Parathyroid adenoma (tissue), 2 donors: Measurements from ENCODE around the gene SPAG16.
"Not testable (repeated sequence)": the region's sequence is repeated elsewhere in the genome, so short reads cannot be mapped to it uniquely, and the experiment has no call there.

Source experiments
- H2AFZ ChIP-seq: fragments of 300-600 bp; sonication (generic); one replicate; pipeline ENCODE4 v1.7.0; 2017; ENCODE audit warnings: antibody characterized with exemption, mild to moderate bottlenecking
- H3K27ac ChIP-seq: fragments of 300-600 bp; sonication (generic); one replicate; pipeline ENCODE4 v1.7.0; 2017
- H3K27me3 ChIP-seq: fragments of 300-600 bp; sonication (generic); one replicate; pipeline ENCODE4 v1.7.0; 2017; ENCODE audit warnings: low read length; ENCODE audit not compliant: control insufficient read depth, insufficient read depth
- H3K36me3 ChIP-seq: fragments of 300-600 bp; sonication (generic); one replicate; pipeline ENCODE4 v1.7.0; 2017; ENCODE audit warnings: low read length; ENCODE audit not compliant: control insufficient read depth, insufficient read depth
- H3K4me1 ChIP-seq: fragments of 300-600 bp; sonication (generic); one replicate; pipeline ENCODE4 v1.7.0; 2017; ENCODE audit warnings: control low read depth
- H3K4me2 ChIP-seq: fragments of 300-600 bp; sonication (generic); one replicate; pipeline ENCODE4 v1.7.0; 2017; ENCODE audit warnings: low read length
- H3K4me3 ChIP-seq: fragments of 300-600 bp; sonication (generic); one replicate; pipeline ENCODE4 v1.7.0; 2017; ENCODE audit warnings: low read depth, low read length
- H3K79me2 ChIP-seq: fragments of 300-600 bp; sonication (generic); one replicate; pipeline ENCODE4 v1.7.0; 2017; ENCODE audit warnings: control low read depth
- H3K9ac ChIP-seq: fragments of 300-600 bp; sonication (generic); one replicate; pipeline ENCODE4 v1.7.0; 2017; ENCODE audit warnings: mild to moderate bottlenecking
- H3K9me3 ChIP-seq: fragments of 300-600 bp; sonication (generic); one replicate; pipeline ENCODE4 v1.7.0; 2017; ENCODE audit warnings: low read length; ENCODE audit not compliant: control insufficient read depth
- CTCF ChIP-seq: fragments of 300-600 bp; sonication (generic); IDR thresholded peaks from one replicate; pipeline ENCODE4 v1.7.0; 2017; ENCODE audit warnings: antibody characterized with exemption, mild to moderate bottlenecking
- donor health status: primary hyperparathyroidism.

Gene SPAG16

GRCh38 chr2:213980883-213981282 is 696.6 kb downstream of the SPAG16 start:
- H3K27me3 ChIP-seq = no peaks in the 10 kb centered on the region
- no peak overlapping the region for H3K4me3 ChIP-seq
- no peak overlapping the region for H3K27ac ChIP-seq
- H3K4me2 ChIP-seq = no peak overlapping the region
- TF ChIP-seq CTCF = no peak
- H3K79me2 ChIP-seq = no peaks in the 10 kb centered on the region
- no peak overlapping the region for H3K9ac ChIP-seq
- H2AFZ ChIP-seq = no peak overlapping the region
- no peaks in the 10 kb centered on the region for H3K4me1 ChIP-seq
- H3K36me3 ChIP-seq = no peaks in the 10 kb centered on the region
- H3K9me3 ChIP-seq = no peaks in the 10 kb centered on the region

- H3K27me3 ChIP-seq = no peaks in the 10 kb centered on the region
- no peak for TF ChIP-seq CTCF
Measured at GRCh38 chr2:213989207-213989606, 704.9 kb downstream of the SPAG16 start.

GRCh38 chr2:213991453-213992108 is 707.3 kb downstream of the SPAG16 start:
- no peak overlapping the region for H3K4me2 ChIP-seq
- H3K79me2 ChIP-seq = no peaks in the 10 kb centered on the region
- H3K36me3 ChIP-seq = no peaks in the 10 kb centered on the region
- H3K9ac ChIP-seq = no peak overlapping the region
- no peaks in the 10 kb centered on the region for H3K4me1 ChIP-seq
- H3K27ac ChIP-seq = no peak overlapping the region
- H2AFZ ChIP-seq = no peak overlapping the region
- no peak overlapping the region for H3K4me3 ChIP-seq
- H3K27me3 ChIP-seq = no peaks in the 10 kb centered on the region
- no peaks in the 10 kb centered on the region for H3K9me3 ChIP-seq
- TF ChIP-seq CTCF = no peak

More at GRCh38 chr2:213989207-213989606, 704.9 kb downstream of the SPAG16 start:
- H2AFZ ChIP-seq = no peak overlapping the region
- H3K27ac ChIP-seq = no peak overlapping the region
- no peak overlapping the region for H3K4me2 ChIP-seq
- no peak overlapping the region for H3K9ac ChIP-seq
- no peaks in the 10 kb centered on the region for H3K9me3 ChIP-seq
- H3K4me1 ChIP-seq = no peaks in the 10 kb centered on the region
- H3K4me3 ChIP-seq = no peak overlapping the region
- H3K36me3 ChIP-seq = no peaks in the 10 kb centered on the region
- H3K79me2 ChIP-seq = no peaks in the 10 kb centered on the region

DNA sequence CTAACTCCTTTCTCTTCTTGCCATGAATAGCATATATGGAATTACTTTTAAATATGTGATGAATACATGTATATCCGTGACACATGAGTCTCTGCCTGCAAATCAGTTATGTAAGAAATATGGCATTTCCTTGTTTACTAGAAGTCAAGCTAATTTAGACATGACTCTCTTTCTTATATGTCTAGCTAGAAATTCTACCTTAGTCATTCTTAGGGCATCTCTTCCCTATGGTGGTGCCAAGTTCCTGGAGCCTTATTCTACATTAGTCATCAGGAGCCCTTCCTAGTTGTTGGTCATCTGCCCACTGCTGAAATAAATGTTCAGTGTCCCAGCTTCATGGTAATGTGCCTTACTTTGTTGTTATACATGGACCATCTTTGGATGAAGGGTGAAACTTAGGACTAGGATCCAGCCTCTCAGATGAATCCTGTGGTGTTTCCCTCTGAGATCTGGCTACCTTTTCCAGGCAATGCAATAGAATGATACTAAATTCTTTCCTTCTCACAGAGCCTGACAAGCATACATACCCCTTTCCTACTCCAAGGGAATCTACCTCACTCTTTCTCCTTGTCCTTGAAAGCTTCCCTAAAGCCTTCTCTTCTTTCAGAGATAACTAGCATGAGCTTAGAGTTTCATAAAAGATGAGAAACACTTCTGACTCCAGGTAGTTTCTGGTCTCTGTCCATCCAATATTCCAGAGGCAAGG is 711.3 kb downstream of the SPAG16 start:
- Histone ChIP-seq H3K36me3 (no peaks in the 10 kb centered on the region), H3K79me2 (no peaks in the 10 kb centered on the region), H3K4me1 (no peaks in the 10 kb centered on the region), H2AFZ (no peak overlapping the region), H3K9me3 (no peaks in the 10 kb centered on the region), H3K27ac (no peak overlapping the region), H3K4me2 (no peak overlapping the region), H3K27me3 (no peaks in the 10 kb centered on the region), H3K4me3 (no peak overlapping the region), H3K9ac (no peak overlapping the region)
- no peak for TF ChIP-seq CTCF

DNA sequence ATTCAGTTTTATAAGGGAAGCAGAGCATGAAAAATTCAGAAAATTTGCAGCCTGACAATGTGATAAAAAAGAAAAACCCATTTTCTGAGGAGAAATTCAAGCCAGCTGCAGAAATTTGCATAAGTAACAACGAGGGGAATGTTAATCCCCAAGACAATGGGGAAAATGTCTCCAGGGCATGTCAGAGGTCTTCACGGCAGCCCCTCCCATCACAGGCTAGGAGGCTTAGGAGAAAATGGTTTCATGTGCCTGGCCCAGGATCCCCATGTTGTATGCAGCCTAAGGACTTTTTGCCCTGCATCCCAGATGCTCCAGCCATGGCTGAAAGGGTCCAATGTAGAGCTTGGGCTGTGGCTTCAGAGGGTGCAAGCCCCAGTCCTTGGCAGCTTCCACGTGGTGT is 714.7 kb downstream of the SPAG16 start:
- H3K9ac ChIP-seq, H3K4me3 ChIP-seq, H3K4me1 ChIP-seq, H3K9me3 ChIP-seq, H3K4me2 ChIP-seq, H3K79me2 ChIP-seq, H3K36me3 ChIP-seq, H3K27me3 ChIP-seq, H3K27ac ChIP-seq, H2AFZ ChIP-seq: not testable (repeated sequence)
